Stimulated activated CD4-positive, alpha-beta T cell treated with anti-CD3 and anti-CD28 coated beads, TNF-alpha, amount 100 ng/mL, for 4 hours (primary cell): ENCODE data around the gene NKX6-2.
"Not testable (repeated sequence)": the region's sequence is repeated elsewhere in the genome, so short reads cannot be mapped to it uniquely, and the experiment has no call there.

ENCODE experiments used
- DNase-seq, 3 experiments: peaks; one replicate each; pipeline ENCODE4 v3.0.0-alpha.2; 2020; ENCODE audit warnings: low read depth in 3 of 3

The NKX6-2 gene

DNA sequence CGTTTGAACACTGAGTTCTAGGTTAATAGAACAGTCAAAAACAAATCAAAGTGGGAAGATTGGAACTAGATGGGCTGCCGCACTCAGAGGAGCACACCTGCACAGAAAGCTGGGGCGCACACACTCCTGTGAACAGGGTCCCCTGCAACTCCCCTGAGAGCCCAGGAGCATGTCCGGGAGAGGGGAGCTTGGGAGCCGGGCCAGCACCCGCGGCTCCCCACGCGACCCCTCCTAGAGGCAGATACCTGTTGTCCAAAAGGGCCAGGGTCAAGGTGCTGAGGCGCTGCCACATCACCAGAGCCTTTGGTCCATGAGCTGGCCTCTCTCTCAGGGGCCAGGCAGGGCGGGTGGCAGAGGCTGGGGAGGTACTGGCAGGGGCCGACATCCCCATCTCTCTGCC is 5.6 kb downstream of the NKX6-2 start:
- no peak for DNase-seq

DNA sequence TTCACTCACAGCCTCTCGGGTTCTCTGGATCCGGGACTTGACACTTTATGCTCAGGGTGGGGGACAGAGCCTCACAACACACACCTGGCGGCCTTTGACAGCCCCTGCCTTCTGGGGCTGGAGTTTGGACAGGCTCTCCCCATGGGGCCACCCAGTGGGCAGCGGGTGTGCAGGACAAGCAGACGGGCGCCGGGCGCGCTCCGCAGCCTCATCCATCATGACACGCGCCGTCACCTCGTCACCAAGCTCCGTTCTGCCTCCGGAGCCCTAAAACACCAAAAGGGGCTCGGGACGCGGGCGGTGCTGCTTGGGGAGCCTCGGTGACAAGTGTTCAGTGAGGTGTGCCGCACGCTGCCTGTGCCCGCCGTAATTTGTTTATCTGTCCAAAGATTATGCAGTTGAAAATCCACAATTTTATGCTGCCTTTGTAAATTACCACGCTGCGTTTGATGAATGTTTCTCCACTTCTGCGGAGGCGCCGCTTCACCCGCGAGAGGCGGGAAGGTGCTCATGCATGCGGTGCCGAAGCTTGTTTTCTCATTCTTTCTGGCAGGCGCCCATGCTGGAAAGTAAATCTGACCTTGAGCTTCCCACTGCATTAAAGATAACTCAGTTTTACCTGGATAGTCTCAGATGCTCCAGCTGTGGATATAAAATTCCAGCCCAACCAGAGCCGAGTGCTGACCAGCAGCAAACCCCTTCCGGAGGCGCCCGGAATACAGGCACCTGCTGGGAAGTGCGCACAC is 6.2 kb downstream of the NKX6-2 start:
- DNase-seq, result no peak

DNA sequence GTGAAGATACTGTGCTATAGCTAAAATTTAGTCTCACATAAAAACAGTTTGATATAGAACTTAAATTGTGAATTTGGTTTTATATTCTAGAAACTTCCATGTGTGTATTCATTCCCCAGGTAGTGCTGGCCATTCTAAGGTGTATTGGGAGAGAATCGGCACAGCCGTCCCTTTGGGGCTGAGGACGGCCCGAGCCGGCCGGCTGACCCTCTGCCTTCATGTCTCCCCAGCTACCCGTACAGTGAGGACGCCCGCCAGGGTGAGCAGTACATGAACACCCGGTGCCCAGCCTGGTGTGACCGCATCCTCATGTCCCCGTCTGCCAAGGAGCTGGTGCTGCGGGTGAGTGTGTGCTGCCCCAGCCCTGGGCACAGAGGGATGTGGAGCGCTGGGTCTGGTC is 8.5 kb downstream of the NKX6-2 start:
- DNase-seq, result no peak

DNA sequence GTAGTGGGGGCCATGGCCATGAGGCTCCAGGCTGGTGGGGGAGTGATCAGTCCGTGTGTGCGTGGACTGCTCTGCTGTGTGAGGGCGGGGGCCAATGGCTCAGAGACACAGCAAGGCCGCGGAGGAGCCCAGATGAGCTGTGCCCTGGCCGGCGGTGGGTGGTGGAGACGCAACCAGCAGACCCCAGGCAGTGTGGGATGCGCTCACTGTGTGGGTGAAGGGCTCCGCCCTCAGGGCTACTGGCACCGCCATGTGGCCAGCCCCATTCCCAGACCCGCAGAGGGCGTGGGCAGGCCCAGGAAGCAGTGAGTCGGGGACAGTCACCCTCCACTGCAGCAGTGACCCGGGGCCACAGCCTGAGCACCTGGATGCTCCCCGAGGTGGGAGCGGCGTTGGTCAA is 9.1 kb downstream of the NKX6-2 start:
- DNase-seq, result no peak

DNA sequence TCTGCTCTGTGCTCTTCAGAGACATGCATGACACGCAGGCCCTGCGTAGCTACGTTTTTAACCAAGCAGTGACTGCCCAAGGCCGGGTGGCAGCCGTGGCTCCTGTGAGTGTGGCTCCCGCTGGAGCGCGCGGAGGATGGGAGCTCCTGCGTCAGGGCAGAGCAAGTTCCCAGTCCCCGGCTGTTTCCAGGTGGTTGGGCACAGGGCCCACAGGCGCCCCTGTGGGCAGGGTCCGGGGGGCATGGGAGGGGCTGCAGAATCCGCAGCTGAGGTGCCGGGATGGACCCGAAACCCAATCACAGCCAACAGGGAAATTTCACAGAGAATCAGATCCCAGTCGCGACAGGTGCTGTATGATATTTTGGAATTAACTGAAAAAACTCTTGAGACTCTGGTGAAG is 9.8 kb downstream of the NKX6-2 start:
- no peak for DNase-seq

DNA sequence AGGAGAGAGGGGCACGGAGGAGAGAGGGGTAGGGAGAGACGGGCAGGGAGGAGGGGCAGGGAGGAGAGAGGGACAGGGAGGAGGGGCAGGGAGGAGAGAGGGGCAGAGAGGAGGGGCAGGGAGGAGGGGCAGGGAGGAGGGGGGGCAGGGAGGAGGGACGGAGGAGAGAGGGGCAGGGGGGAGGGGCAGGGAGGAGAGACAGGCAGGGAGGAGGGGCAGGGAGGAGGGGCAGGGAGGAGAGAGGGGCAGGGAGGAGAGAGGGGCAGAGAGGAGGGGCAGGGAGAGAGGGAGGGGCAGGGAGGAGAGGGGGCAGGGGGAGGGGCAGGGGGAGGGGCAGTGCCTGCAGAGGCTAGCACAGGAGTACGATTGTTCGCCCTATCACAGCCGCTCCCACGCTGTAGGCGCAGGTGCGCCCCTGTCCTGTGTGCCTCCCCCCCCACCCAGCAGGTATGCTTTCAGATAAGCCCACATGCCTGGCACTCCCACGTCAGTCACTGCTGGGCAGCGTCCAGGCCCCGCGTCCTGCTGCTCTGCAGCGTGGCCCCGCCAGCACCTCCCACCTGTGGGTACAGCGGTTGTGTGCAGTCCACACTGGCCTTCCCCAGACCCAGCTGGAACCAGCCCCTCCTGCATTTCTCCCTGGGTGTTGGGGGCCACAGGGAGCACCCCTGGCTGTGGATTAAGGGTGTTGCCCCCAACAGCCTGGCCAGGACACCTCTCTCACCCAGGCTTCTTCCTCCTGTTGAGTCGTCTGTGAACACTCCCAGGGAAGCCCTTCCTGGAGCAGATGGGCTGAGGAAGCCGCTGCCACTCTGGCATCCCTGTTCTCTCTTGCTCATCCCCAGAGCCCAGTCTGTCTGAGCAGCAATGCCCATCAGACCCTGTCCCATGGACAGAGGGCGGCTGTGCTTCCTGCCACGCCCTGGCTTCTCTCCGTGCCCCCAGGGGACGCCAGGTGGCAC is 10.8 kb downstream of the NKX6-2 start:
- DNase-seq, result no peak

DNA sequence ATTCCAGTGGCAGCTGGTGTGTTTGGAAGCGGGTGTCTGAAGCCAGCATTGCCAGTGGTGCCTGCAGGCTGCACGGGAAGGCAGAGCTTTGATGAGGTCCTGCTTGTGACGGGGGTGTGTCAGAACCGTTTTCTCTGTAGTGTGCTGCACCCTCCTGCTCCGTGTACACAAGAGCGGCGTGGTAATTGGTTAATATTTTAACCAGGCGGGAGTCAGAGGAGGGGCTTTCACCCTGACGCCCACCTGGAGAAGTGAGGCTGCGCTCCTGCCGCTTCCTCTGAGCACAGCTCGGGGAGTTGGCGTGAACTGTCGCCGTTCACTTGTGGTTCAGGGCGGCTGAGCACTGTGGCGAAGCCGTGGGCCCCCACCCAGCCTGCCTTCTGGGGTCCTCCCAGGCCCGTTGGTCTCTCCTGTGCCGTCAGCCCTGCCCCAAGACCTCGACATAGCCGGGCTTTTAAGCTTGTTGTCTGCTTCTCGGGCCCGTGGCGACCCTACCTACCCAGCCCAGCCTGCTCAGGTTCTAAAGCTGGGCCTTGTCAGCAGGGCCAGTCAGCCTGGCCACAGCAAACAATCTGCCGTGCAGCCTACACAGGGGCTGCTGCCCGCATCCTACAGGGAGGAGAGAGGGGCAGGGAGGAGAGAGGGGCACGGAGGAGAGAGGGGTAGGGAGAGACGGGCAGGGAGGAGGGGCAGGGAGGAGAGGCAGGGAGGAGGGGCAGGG is 11.6 kb downstream of the NKX6-2 start:
- no peak for DNase-seq

DNA sequence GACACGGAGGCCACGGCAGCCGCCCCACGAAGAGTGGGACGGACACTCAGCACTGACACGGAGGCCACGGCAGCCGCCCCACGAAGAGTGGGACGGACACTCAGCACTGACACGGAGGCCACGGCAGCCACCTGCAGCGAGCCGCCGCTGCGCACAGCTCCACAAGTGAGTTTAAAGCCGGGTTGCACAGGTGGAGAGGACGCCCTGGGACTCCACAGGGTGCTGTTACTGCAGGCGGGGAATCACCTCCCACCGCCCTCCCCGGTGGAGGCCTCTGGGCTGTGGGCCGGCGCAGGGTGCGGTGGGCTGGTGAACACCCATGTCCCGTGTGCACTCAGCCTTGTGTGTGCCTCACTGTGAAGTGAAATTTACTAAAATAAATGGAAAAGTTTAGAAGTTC is 13.1 kb downstream of the NKX6-2 start:
- DNase-seq, result not testable (repeated sequence)

DNA sequence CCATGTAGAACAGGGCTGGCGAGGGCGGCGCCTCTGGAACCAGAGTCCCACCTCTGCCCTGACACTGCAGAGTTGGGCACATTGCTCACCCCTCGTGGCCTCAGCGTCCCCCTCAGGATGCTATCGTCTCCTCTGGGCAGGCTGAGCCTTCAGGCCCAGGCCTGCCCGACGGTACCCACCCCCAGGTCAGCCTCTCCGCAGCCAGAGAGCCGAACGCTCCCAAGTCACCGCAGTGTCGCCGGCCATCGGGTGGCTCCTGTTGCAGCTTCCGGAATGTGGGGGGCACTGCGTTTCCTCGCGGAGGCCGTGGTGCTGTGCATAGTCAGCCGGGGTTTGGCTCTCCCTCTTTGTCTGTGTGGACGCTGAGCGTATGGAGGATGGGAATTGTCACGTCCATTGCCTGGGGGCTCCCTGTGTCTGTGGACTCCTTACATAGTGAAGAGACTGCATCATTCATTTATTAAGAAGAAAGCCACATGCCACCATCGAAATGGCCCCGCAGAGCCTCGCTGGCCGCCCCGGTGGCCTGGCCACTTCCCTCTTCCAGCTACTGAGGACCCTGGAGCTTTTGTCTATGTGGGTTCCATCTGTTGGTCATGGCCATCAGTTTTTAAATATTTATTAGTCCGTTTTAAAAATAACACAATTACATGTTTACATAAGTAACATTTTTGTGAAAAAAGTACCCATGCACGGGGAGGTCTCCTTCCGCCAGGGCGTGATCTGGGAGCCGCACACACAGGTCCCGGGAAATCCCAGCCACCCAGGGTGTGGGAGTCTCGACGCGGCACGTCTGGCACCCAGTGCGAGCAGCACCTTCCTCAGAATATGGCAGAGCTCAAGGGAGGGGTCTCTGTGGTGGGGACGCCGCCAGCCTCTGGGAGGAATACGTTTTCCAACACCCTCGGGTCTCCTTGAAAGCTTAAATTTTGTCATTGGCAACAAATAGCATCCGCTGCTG is 15.6 kb downstream of the NKX6-2 start:
- DNase-seq, result no peak

DNA sequence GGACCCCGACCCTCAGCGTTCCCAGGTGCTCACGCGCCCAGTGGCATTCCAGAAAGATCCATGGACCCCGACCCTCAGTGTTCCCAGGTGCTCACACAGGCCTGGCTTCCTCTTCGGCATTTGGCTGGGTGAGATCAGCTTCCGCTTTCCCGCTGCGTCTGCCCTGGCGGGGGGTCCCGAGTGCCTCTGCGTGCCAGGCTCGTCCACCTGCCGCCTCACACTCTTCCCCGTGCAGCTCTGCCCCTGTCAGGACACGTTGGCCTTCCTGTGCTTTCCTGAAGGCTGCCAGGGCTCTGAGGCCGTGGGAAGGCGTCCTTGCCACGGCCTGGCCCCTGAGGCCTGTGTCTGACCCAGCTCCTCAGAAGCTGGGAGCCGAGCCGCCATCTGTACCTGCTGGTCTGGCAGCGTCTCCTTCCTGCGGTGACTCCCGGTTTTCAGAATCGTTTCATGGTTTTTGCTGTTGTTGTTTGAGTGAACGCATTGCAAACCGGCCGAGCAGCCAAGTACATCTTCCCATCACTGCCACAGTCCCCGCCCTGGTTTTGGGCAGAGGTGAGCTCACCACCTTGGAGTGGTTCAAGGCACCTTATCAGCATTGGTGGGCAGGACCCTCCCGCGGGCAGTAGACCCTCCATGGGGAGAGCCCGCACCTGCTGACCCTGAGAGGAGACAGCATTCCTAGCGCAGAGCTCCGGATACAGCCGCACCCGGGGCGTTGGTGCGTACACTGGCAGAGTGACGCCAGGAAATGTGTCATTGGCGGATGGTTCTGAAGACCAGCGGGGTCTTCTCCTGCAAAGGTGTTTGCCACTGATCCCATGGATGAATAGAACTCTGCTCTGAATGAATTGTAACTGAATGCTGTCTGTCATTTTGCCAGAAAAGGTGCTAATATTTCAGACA is 17.4 kb downstream of the NKX6-2 start:
- DNase-seq, result no peak

DNA sequence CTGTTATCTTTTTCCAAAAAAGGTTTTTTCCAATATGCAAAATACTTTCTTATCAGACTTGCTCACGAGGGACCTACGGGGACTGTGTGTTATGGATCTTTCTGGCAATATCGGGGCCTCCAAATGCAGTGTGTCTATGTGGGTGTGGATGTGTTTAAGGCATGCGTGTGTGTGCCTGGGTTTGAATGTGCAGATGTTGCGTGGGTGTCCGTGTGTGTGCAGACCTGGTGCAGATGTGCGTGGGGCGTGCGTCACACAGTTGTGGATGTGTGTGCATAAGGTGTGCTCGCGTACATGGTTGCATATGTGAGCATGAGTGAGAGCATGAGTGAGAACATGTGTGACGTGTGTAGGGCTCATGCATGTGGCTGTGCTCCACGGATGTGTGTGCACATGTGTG is 19.7 kb downstream of the NKX6-2 start:
- DNase-seq, result no peak

DNA sequence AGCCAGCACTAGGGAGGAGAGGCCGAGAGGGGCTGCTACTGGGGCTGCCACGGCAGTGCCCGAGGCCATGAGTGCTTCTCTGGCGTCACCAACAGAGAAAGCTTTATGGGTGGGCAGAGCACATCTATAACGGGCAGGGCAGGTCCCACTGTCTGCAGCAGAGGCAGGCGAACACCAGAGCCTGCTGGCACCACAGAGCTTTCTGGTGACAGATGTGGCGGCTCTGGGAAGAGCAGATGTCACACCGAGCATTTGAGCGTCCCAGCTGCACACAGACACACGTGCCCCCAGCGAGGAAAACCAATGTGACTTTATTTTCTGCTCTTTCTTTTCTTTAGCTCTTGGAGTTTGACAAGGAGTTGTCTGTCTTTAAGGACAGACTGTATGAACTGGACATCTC is 20.5 kb downstream of the NKX6-2 start:
- no peak for DNase-seq

DNA sequence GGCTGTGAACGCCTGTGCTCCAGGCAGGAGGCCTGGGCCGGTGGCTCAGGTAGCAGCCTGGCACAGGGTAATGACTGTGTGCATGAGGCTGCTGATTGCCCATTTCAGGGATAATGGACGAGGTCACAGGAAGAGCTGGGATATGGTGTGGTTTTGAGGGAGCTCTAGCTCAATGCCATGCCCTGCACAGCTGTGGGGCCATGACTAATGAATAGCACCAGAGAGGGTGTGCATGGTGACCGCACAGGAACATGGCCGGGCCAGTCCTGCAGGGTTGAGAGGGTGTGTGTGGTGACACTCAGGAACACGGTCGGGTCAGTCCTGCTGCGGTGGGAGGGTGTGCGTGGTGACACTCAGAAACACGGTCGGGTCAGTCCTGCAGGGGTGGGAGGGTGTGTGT is 21.8 kb downstream of the NKX6-2 start:
- no peak for DNase-seq

DNA sequence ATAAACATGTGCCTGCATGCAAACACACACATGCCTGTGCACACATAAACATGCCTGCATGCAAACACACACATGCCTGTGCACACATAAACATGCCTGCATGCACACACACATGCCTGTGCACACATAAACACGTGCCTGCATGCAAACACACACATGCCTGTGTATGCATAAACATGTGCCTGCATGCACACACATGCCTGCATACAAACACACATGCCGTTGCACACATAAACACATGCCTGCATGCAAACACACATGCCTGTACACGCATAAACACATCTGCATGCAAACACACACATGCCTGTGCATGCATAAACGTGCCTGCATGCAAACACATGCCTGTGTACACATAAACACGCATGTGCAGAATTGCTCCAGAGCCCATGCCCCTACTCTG is 22.4 kb downstream of the NKX6-2 start:
- no peak for DNase-seq

DNA sequence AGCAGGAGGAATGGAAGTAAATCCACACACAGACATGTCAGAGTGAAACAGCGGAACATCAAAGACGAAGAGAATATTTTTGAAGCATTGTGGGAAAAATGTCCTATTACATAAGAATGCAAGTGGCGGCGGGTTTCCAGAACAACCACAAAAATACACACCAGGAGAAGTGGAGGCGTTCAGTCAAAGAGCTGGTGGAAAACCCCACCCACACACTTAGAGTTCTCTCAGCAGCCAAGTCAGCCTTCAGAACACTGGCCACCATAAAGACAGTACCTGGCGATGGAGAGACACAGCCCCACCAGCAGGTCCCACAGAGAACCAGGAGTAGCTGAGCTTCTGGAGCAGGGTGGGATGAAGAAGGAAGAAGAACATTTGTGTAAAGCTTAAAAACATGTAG is 23.7 kb downstream of the NKX6-2 start:
- no peak for DNase-seq

DNA sequence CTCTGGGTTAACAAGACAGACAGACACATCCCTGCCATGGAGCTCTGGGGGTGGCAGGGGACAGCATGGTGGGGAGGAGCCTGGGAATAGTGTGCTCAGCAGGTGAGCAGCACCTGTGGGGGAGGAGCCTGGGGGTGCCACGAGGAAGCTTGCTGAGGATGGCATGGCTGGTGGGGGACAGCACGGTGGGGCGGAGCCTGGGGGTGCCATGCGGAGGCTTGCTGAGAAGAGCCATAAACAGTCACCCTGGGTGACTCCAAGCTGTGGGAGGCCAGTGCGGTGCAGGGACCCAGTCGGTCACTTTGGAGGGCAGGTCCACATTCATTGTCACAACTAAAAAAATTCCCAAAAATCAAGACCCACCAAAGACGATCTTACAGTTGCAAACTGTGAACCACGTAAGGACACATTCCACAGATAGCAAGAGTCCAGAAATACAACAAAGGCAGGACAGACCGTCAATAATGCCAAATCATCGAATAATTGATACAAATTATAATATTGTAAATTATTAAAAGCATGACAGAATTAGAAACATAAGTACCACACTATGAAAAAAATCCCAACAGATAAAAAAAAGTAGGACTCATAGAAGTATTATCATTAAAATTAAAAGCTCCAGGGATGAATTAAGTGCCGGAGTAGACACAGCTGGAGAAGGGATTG is 24.4 kb downstream of the NKX6-2 start:
- no peak for DNase-seq

DNA sequence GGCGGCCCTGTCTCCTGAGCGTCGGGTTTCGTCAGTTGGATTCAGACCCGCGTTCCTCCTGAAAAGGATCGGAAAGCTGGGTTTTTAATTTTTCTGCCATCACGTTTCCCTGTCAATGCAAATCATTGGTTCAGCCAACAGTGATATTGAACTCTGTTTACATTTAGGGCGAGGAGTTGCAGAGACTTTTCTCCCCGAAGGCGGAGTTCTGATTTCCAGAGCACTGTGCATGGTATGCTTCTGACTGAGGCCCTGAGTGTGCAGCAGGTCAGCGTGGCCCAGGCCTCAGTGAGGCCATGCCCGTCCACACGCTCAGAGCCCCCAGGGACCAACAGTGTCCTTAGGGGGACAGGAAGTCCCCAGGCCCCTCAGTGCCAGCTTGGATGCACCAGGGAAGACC is 27.1 kb downstream of the NKX6-2 start:
- no peak for DNase-seq

DNA sequence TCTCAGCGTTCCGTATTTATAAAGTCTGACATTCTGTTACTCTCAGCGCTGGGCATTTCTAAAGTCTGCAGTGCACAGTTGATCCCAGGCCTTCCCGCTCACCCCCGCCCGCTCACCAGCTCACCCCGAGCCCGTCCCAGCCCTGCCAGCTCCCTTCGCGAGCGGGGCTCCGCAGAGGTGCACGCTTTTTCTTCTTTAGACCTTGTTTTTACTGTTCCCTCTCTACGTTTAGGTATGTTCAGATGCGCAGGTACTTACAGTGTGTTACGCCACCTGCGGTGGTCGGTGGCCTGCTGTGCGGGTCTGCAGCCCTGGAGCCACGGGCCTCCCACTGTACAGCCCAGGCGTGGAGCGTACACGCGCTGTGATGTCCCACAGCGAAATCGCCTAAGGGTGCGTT is 28.8 kb downstream of the NKX6-2 start:
- DNase-seq, result no peak

DNA sequence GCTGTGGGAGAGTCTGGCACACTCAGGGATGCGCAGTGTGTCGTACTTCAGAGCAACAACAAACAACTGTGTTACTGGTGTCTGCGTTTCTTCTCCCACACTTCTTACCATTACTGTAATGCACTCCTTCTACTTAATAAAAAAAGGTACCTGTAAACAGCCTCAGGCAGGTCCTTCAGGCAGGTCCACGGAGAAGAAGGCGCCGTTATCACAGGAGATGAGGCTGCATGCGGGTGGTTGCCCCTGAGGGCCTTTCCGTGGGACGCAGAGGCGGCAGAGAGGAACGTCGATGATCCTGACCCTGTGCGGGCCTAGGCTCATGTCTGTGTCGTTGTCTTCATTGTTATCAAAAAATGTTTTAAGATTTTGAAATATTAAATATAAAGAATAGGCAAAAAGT is 29.4 kb downstream of the NKX6-2 start:
- DNase-seq, result no peak
